Measurements from ENCODE around the gene TRAF1. TPM values are rescaled to one million over a fixed set of nuclear protein-coding genes. Genes with fewer than 3 reads are reported as not detected.

Gene TRAF1
- total and polyA plus RNA-seq, 2 donors (not counting 1 experiment from before 2014, with no cell fraction given): 12.2 to 19.5 TPM

DNA sequence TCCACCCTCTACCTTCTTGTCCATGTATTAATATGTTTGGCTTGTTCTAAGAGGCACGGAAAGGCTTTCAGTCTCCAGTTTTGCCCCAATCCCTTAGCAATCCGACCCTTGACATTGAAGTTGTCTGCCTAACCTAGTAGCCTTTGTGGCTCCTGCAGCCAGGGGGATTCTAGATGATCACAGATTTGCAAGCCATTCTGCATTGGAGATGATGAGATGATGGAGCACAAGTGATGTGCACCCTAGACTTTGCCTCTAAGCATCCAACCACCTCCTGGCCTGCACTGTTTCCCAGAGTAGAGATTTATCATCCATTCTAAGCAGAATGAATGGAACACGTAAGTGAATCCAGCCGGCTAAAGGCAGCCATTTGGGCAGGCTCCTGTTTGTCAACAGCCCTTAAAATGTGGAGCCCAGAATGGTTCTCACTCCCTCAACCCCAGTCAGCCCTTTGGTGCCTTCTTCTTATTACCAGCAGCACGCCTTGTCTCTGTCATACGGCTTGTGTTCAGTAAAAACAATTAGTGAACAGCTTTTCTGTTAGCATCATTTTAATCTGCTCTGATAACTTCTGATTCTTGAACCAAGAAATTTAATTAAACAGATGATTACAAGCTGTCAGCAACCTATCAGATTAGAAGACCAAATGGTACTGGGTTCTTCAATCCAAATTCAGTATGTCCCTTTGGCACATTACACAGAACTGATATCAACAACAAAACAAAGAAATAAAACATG is 5.7 kb upstream of the TRAF1 start:
- H3K27me3 Mint-ChIP-seq: no peaks in the 10 kb centered on the region

More for the DNA sequence above, 5.7 kb upstream of the TRAF1 start:
- WGBS (ENCODE audit: insufficient coverage): 70% methylated on average over 3 of the region's 6 CpGs
- Histone ChIP-seq H3K4me2 (replicated peaks; ENCODE audit: low read depth, low read length, poor library complexity, severe bottlenecking) (peak overlapping the region; percentile 75), H3K27ac (ENCODE audit: low read length in 2 of 2) (peak overlapping the region; percentile 97 to 99), H3K79me2 (ENCODE audit: control insufficient read depth, insufficient read depth, low read length) (no peaks in the 10 kb centered on the region), H3K27me3 (replicated peaks in 1 of 4; ENCODE audit: control extremely low read depth in 1 of 4, control insufficient read depth in 3 of 4, insufficient read depth in 4 of 4, low read length in 3 of 4) (no peaks in the 10 kb centered on the region), H2AFZ (ENCODE audit: insufficient read depth, low read depth, low read length, poor library complexity, severe bottlenecking) (no peak overlapping the region), H3K4me3 (ENCODE audit: control extremely low read depth in 1 of 5, extremely low read depth in 1 of 5, insufficient read depth in 1 of 5, low read depth in 2 of 5, low read length in 4 of 5) (peak overlapping the region in 4 of 5 experiments; percentile 1 to 53 (median 37)), H4K20me1 (ENCODE audit: control insufficient read depth, insufficient read depth, low read length, poor library complexity, severe bottlenecking) (no peaks in the 10 kb centered on the region), H3K9ac (ENCODE audit: low read length) (peak overlapping the region; percentile 60), H3K4me1 (ENCODE audit: control insufficient read depth in 2 of 2, insufficient read depth in 2 of 2, low read length in 2 of 2) (peaks cover 88 to 90% of the 10 kb centered on the region in 2 donors), H3K36me3 (replicated peaks in 1 of 2; ENCODE audit: control extremely low read depth in 1 of 2, control insufficient read depth in 1 of 2, extremely low read depth in 1 of 2, insufficient read depth in 2 of 2, low read length in 1 of 2) (no peaks in the 10 kb centered on the region), H3K9me3 (ENCODE audit: control extremely low read depth in 1 of 3, control insufficient read depth in 2 of 3, insufficient read depth in 1 of 3, low read length in 2 of 3) (no peaks in the 10 kb centered on the region)
- Mint-ChIP-seq H3K4me3 (peak overlapping the region; percentile 83), H3K4me1 (peaks cover 82% of the 10 kb centered on the region), H3K27ac (peak overlapping the region; percentile 98), H3K9me3 (ENCODE audit: insufficient read depth) (no peaks in the 10 kb centered on the region)
- DNase-seq (no peak), ATAC-seq (ENCODE audit: low read depth) (no peak)
- intact Hi-C loops (cut with micrococcal nuclease): loop anchor here (5.0 kb wide), 2 partner anchors 270 to 350 kb away; partner anchors contain the start of genes CDK5RAP2 and RAB14
- ChIA-PET CTCF (interaction anchor here (0.8 to 9.6 kb wide), 10 partner anchors 16 to 178 kb away, joined by 3 to 102 read pairs (median 6); partner anchors contain the start of gene PHF19), POLR2A (interaction anchor here (0.9 to 1.7 kb wide), 6 partner anchors 9 to 139 kb away, joined by 3 to 10 read pairs (median 4); partner anchors contain the start of gene FBXW2)
- TF ChIP-seq EZH2 (IDR thresholded peaks at IDR 0.05; ENCODE audit: borderline replicate concordance, insufficient read depth, low read depth, low read length, poor library complexity, severe bottlenecking): no peak
- TF ChIP-seq, protein P1, sequence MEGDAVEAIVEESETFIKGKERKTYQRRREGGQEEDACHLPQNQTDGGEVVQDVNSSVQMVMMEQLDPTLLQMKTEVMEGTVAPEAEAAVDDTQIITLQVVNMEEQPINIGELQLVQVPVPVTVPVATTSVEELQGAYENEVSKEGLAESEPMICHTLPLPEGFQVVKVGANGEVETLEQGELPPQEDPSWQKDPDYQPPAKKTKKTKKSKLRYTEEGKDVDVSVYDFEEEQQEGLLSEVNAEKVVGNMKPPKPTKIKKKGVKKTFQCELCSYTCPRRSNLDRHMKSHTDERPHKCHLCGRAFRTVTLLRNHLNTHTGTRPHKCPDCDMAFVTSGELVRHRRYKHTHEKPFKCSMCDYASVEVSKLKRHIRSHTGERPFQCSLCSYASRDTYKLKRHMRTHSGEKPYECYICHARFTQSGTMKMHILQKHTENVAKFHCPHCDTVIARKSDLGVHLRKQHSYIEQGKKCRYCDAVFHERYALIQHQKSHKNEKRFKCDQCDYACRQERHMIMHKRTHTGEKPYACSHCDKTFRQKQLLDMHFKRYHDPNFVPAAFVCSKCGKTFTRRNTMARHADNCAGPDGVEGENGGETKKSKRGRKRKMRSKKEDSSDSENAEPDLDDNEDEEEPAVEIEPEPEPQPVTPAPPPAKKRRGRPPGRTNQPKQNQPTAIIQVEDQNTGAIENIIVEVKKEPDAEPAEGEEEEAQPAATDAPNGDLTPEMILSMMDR (IDR thresholded peaks at IDR 0.05): no peak

Measured in B cell (primary cell).